Measurements from ENCODE around the gene DICER1.

DNA sequence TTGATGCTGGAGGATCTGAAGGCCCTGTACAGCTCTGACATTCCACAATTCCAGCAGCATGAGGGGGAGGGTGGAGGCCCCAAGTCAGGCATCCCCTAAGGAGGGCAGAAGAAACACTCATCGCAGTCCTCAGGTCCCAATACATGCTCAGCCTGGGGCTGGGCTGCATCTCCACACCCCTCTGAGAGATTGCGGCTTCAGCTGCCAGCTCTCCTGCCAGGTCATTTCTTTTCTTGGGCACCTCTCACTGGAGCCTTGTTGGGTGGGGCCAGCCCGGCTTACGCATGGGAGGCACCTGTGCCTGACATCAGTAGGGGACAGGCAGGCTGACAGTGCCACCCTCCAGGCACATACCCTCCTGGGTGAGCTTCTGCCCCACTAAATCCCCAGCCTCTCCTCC is 89.8 kb downstream of the DICER1 start:
- TF ChIP-seq, protein P1, sequence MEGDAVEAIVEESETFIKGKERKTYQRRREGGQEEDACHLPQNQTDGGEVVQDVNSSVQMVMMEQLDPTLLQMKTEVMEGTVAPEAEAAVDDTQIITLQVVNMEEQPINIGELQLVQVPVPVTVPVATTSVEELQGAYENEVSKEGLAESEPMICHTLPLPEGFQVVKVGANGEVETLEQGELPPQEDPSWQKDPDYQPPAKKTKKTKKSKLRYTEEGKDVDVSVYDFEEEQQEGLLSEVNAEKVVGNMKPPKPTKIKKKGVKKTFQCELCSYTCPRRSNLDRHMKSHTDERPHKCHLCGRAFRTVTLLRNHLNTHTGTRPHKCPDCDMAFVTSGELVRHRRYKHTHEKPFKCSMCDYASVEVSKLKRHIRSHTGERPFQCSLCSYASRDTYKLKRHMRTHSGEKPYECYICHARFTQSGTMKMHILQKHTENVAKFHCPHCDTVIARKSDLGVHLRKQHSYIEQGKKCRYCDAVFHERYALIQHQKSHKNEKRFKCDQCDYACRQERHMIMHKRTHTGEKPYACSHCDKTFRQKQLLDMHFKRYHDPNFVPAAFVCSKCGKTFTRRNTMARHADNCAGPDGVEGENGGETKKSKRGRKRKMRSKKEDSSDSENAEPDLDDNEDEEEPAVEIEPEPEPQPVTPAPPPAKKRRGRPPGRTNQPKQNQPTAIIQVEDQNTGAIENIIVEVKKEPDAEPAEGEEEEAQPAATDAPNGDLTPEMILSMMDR (IDR thresholded peaks at IDR 0.05): no peak
- no peak for TF ChIP-seq POLR2AphosphoS5 (IDR thresholded peaks at IDR 0.05; ENCODE audit: low read depth, low read length)
- TF ChIP-seq, protein P2, sequence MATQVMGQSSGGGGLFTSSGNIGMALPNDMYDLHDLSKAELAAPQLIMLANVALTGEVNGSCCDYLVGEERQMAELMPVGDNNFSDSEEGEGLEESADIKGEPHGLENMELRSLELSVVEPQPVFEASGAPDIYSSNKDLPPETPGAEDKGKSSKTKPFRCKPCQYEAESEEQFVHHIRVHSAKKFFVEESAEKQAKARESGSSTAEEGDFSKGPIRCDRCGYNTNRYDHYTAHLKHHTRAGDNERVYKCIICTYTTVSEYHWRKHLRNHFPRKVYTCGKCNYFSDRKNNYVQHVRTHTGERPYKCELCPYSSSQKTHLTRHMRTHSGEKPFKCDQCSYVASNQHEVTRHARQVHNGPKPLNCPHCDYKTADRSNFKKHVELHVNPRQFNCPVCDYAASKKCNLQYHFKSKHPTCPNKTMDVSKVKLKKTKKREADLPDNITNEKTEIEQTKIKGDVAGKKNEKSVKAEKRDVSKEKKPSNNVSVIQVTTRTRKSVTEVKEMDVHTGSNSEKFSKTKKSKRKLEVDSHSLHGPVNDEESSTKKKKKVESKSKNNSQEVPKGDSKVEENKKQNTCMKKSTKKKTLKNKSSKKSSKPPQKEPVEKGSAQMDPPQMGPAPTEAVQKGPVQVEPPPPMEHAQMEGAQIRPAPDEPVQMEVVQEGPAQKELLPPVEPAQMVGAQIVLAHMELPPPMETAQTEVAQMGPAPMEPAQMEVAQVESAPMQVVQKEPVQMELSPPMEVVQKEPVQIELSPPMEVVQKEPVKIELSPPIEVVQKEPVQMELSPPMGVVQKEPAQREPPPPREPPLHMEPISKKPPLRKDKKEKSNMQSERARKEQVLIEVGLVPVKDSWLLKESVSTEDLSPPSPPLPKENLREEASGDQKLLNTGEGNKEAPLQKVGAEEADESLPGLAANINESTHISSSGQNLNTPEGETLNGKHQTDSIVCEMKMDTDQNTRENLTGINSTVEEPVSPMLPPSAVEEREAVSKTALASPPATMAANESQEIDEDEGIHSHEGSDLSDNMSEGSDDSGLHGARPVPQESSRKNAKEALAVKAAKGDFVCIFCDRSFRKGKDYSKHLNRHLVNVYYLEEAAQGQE (IDR thresholded peaks at IDR 0.05; ENCODE audit: insufficient read depth in 1 of 2, low read depth in 2 of 2, low read length in 1 of 2): no peak
- TF ChIP-seq SIN3A (IDR thresholded peaks at IDR 0.05; ENCODE audit: borderline replicate concordance, insufficient read depth, low read depth, low read length): no peak
